GM23248 (cell line): Measurements from ENCODE around the gene USP6NL. TPM values are rescaled to one million over a fixed set of nuclear protein-coding genes. Genes with fewer than 3 reads are reported as not detected.
A peak's percentile ranks its signal among the peaks of the same experiment; 100 is the strongest.

ENCODE experiments used
- DNase-seq: peaks from one replicate; pipeline ENCODE4 v3.0.0-alpha.2; 2015
- H2AFZ ChIP-seq: fragments of 200-600 bp; sonication (generic); 2 replicates; pipeline ENCODE4 v1.6.1; 2016; ENCODE audit warnings: antibody characterized with exemption
- H3F3A ChIP-seq: fragments of 200-600 bp; sonication (generic); 2 replicates; pipeline ENCODE4 v1.6.1; 2016; ENCODE audit warnings: mild to moderate bottlenecking, antibody characterized with exemption, mixed run types; ENCODE audit not compliant: insufficient read depth
- H3K27ac ChIP-seq: fragments of 200-600 bp; sonication (generic); 2 replicates; pipeline ENCODE4 v1.5.1; 2016; ENCODE audit warnings: mild to moderate bottlenecking
- H3K27me3 ChIP-seq: fragments of 200-600 bp; sonication (generic); replicated peaks from 2 replicates; pipeline ENCODE4 v1.6.1; 2016; ENCODE audit warnings: mild to moderate bottlenecking; ENCODE audit not compliant: insufficient read depth
- H3K36me3 ChIP-seq: fragments of 200-600 bp; sonication (generic); 2 replicates; pipeline ENCODE4 v1.6.1; 2016; ENCODE audit warnings: low read depth, mild to moderate bottlenecking
- H3K4me1 ChIP-seq: fragments of 200-600 bp; sonication (generic); 2 replicates; pipeline ENCODE4 v1.6.1; 2016; ENCODE audit warnings: mild to moderate bottlenecking; ENCODE audit not compliant: insufficient read depth
- H3K4me2 ChIP-seq: fragments of 200-600 bp; sonication (generic); one replicate; pipeline ENCODE4 v1.6.1; 2016; ENCODE audit warnings: mild to moderate bottlenecking; ENCODE audit not compliant: unreplicated experiment
- H3K4me3 ChIP-seq: fragments of 200-600 bp; sonication (generic); 2 replicates; pipeline ENCODE4 v1.5.1; 2016; ENCODE audit warnings: mild to moderate bottlenecking
- H3K79me2 ChIP-seq: fragments of 200-600 bp; sonication (generic); 2 replicates; pipeline ENCODE4 v1.6.1; 2016; ENCODE audit warnings: mild to moderate bottlenecking; ENCODE audit not compliant: insufficient read depth
- H3K9ac ChIP-seq: fragments of 200-600 bp; sonication (generic); 2 replicates; pipeline ENCODE4 v1.6.1; 2016; ENCODE audit warnings: mild to moderate bottlenecking
- H3K9me2 ChIP-seq: fragments of 200-600 bp; sonication (generic); 2 replicates; pipeline ENCODE4 v1.6.1; 2016; ENCODE audit warnings: mixed run types, mild to moderate bottlenecking, moderate library complexity; ENCODE audit not compliant: insufficient read depth
- H3K9me3 ChIP-seq: fragments of 200-600 bp; sonication (generic); one replicate; pipeline ENCODE4 v1.6.1; 2017; ENCODE audit warnings: low read depth
- H4K20me1 ChIP-seq: fragments of 200-600 bp; sonication (generic); 2 replicates; pipeline ENCODE4 v1.6.0; 2016; ENCODE audit not compliant: insufficient read depth
- EZH2 ChIP-seq: fragments of 200-600 bp; sonication (generic); IDR thresholded peaks from 2 replicates; pipeline ENCODE4 v1.6.1; 2018; ENCODE audit warnings: antibody characterized with exemption, mild to moderate bottlenecking; ENCODE audit not compliant: insufficient read depth, poor library complexity, severe bottlenecking
- EZH2phosphoT487 ChIP-seq: fragments of 200-600 bp; sonication (generic); IDR thresholded peaks from 2 replicates; pipeline ENCODE4 v1.6.1; 2018; ENCODE audit warnings: antibody characterized with exemption, moderate library complexity, mild to moderate bottlenecking, low read depth; ENCODE audit not compliant: insufficient read depth
- WGBS, 2 experiments: methylation state at CpG; one replicate each; pipeline ENCODE4 v1.1.6; 2015 to 2017; ENCODE audit warnings: low lambda C conversion rate in 2 of 2, low coverage in 1 of 2; ENCODE audit errors: missing lambda C conversion rate in 2 of 2; 5-methylcytosine and 5-hydroxymethylcytosine counted together
- in situ Hi-C: fragments of 300-500 bp; cut with MboI; formaldehyde crosslinking; loops from 2 replicates; pipeline ENCODE4 v1.15.0; 2020
- polyA plus RNA-seq: library from polyadenylated mRNA; unstranded; fragments of >200 nt; fragmentation: Nextera tagmentation; extraction: Ambion mirVana; gene quantifications from 2 replicates; pipeline ENCODE4 v1.2.1, GENCODE V29; 2016
- total RNA-seq: library from RNA; depleted of rRNA; stranded (reverse); fragments of >200 nt; shearing (Covaris generic); gene quantifications from 2 replicates; pipeline ENCODE4 v1.2.3, GENCODE V29; 2014

The USP6NL gene
- total and polyA plus RNA-seq, 2 experiments from 2014 or later: 4.4 to 9.2 TPM

- Histone ChIP-seq H3K4me1 (no peaks in the 10 kb centered on the region), H3K79me2 (no peaks in the 10 kb centered on the region), H3K27ac (no peak overlapping the region), H2AFZ (no peak overlapping the region), H3K36me3 (no peaks in the 10 kb centered on the region), H3K27me3 (peaks cover 22% of the 10 kb centered on the region; the same call in 1 of the 2 replicates), H3K9me2 (no peaks in the 10 kb centered on the region), H3K9me3 (no peaks in the 10 kb centered on the region), H3K9ac (no peak overlapping the region), H3K4me3 (no peak overlapping the region), H3K4me2 (no peak overlapping the region), H3F3A (peaks cover 6% of the 10 kb centered on the region; the same call in 1 of the 2 replicates), H4K20me1 (no peaks in the 10 kb centered on the region)
- in situ Hi-C loops: no loop called here
- TF ChIP-seq EZH2phosphoT487 (no peak), EZH2 (no peak)
- DNase-seq: no peak
- 45 to 50% methylated on average over 8 of the region's 8 CpGs for WGBS, 2 experiments
Measured at GRCh38 chr10:11653758-11654471, 42.5 kb upstream of the USP6NL start.

GRCh38 chr10:11647676-11648075 is 36.2 kb upstream of the USP6NL start:
- no peak overlapping the region for H2AFZ ChIP-seq
- H3K9me3 ChIP-seq: no peaks in the 10 kb centered on the region
- H3K36me3 ChIP-seq: no peaks in the 10 kb centered on the region
- TF ChIP-seq EZH2phosphoT487: no peak
- no peak for TF ChIP-seq EZH2
- DNase-seq: peak; percentile 7
- H3F3A ChIP-seq: no peaks in the 10 kb centered on the region
- no peak overlapping the region for H3K4me2 ChIP-seq
- H3K27ac ChIP-seq: no peak overlapping the region
- no peaks in the 10 kb centered on the region for H4K20me1 ChIP-seq
- H3K9me2 ChIP-seq: no peaks in the 10 kb centered on the region
- no peak overlapping the region for H3K4me3 ChIP-seq
- H3K9ac ChIP-seq: no peak overlapping the region
- peaks cover 7% of the 10 kb centered on the region; the same call in 1 of the 2 replicates for H3K27me3 ChIP-seq
- 88 to 89% methylated on average over 1 of the region's 1 CpG for WGBS, 2 experiments
- H3K79me2 ChIP-seq: no peaks in the 10 kb centered on the region
- in situ Hi-C loops: no loop called here
- no peaks in the 10 kb centered on the region for H3K4me1 ChIP-seq

- no peak overlapping the region for H3K4me3 ChIP-seq
- no peak overlapping the region for H3K4me2 ChIP-seq
- no peak for TF ChIP-seq EZH2phosphoT487
- no peak for TF ChIP-seq EZH2
- no peaks in the 10 kb centered on the region for H3K9me3 ChIP-seq
- H3F3A ChIP-seq: no peaks in the 10 kb centered on the region
- H3K9me2 ChIP-seq: no peaks in the 10 kb centered on the region
- H3K27me3 ChIP-seq: no peaks in the 10 kb centered on the region; the same call in 1 of the 2 replicates
- H3K36me3 ChIP-seq: no peaks in the 10 kb centered on the region
- DNase-seq: no peak
- H3K27ac ChIP-seq: no peak overlapping the region
- in situ Hi-C loops: no loop called here
- no peak overlapping the region for H3K9ac ChIP-seq
- no peaks in the 10 kb centered on the region for H4K20me1 ChIP-seq
- H3K4me1 ChIP-seq: no peaks in the 10 kb centered on the region
- no peaks in the 10 kb centered on the region for H3K79me2 ChIP-seq
- 76 to 78% methylated on average over 9 of the region's 9 CpGs for WGBS, 2 experiments
- no peak overlapping the region for H2AFZ ChIP-seq
Measured at GRCh38 chr10:11646450-11646849, 35.0 kb upstream of the USP6NL start.

- no peak overlapping the region for H3K4me3 ChIP-seq
- no peaks in the 10 kb centered on the region for H3K9me3 ChIP-seq
- no peak for DNase-seq
- 80 to 90% methylated on average over 6 of the region's 6 CpGs for WGBS, 2 experiments
- H3K4me2 ChIP-seq: no peak overlapping the region
- TF ChIP-seq EZH2phosphoT487 (no peak), EZH2 (no peak)
- no peak overlapping the region for H2AFZ ChIP-seq
- H4K20me1 ChIP-seq: no peaks in the 10 kb centered on the region
- H3K27me3 ChIP-seq: peaks cover 6% of the 10 kb centered on the region; the same call in 1 of the 2 replicates
- no peaks in the 10 kb centered on the region for H3K4me1 ChIP-seq
- no peaks in the 10 kb centered on the region for H3K36me3 ChIP-seq
- H3K27ac ChIP-seq: no peak overlapping the region
- H3K9ac ChIP-seq: no peak overlapping the region
- no peaks in the 10 kb centered on the region for H3F3A ChIP-seq
- no peaks in the 10 kb centered on the region for H3K9me2 ChIP-seq
- in situ Hi-C loops: no loop called here
- H3K79me2 ChIP-seq: no peaks in the 10 kb centered on the region
Measured at GRCh38 chr10:11643039-11643438, 31.6 kb upstream of the USP6NL start.
